Lower leg skin (tissue), 4 donors: ENCODE data around the gene JDP2. TPM values are rescaled to one million over a fixed set of nuclear protein-coding genes. Genes with fewer than 3 reads are reported as not detected.

ENCODE experiments used
- DNase-seq, 2 donors: peaks; one replicate each; pipeline ENCODE4 v3.0.0-alpha.2; 2019; ENCODE audit warnings: low spot score in 2 of 2
- H3K4me3 ChIP-seq: fragments of 200-600 bp; sonication (generic); 2 replicates; pipeline ENCODE4 v1.5.1; 2017; ENCODE audit warnings: mild to moderate bottlenecking, low read depth; ENCODE audit not compliant: poor library complexity, severe bottlenecking
- POLR2A ChIP-seq, 2 donors: fragments of 450-650 bp; IDR thresholded peaks; one replicate each; pipeline ENCODE4 v1.6.1; 2016 to 2017; ENCODE audit warnings: antibody characterized with exemption in 2 of 2, mild to moderate bottlenecking in 1 of 2, moderate library complexity in 1 of 2
- WGBS, 2 donors: methylation state at CpG; one replicate each; pipeline ENCODE4 v1.1.5; 2018; 5-methylcytosine and 5-hydroxymethylcytosine counted together
- intact Hi-C: fragments of 100-400 bp; cut with DNase I; formaldehyde crosslinking; loops from one replicate; pipeline ENCODE4 v1.15.0; 2023; ENCODE audit warnings: low total_unique reads
- total RNA-seq, 4 donors: library from RNA; depleted of rRNA; stranded (reverse); fragments of >200 nt; gene quantifications; one replicate each; pipeline ENCODE4 v1.1.0, GENCODE V29; 2016
- TF ChIP-seq, protein P1 (sequence below), 3 donors: fragments of 450-650 bp; IDR thresholded peaks; one replicate each; pipeline ENCODE4 v1.5.1; 2016; ENCODE audit warnings: antibody characterized with exemption in 3 of 3, mild to moderate bottlenecking in 3 of 3, moderate library complexity in 2 of 3

The JDP2 gene
- total RNA-seq, 4 donors from 2014 or later: 31.7 to 53.9 (median 36.0) TPM

GRCh38 chr14:75459791-75460190 is 32.0 kb downstream of the JDP2 start:
- TF ChIP-seq POLR2A (IDR thresholded peaks at IDR 0.05): no peak
- TF ChIP-seq, protein P1, sequence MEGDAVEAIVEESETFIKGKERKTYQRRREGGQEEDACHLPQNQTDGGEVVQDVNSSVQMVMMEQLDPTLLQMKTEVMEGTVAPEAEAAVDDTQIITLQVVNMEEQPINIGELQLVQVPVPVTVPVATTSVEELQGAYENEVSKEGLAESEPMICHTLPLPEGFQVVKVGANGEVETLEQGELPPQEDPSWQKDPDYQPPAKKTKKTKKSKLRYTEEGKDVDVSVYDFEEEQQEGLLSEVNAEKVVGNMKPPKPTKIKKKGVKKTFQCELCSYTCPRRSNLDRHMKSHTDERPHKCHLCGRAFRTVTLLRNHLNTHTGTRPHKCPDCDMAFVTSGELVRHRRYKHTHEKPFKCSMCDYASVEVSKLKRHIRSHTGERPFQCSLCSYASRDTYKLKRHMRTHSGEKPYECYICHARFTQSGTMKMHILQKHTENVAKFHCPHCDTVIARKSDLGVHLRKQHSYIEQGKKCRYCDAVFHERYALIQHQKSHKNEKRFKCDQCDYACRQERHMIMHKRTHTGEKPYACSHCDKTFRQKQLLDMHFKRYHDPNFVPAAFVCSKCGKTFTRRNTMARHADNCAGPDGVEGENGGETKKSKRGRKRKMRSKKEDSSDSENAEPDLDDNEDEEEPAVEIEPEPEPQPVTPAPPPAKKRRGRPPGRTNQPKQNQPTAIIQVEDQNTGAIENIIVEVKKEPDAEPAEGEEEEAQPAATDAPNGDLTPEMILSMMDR (IDR thresholded peaks at IDR 0.05): no peak
- DNase-seq: no peak
- WGBS, 2 donors: 93% methylated on average over 1 of the region's 1 CpG

DNA sequence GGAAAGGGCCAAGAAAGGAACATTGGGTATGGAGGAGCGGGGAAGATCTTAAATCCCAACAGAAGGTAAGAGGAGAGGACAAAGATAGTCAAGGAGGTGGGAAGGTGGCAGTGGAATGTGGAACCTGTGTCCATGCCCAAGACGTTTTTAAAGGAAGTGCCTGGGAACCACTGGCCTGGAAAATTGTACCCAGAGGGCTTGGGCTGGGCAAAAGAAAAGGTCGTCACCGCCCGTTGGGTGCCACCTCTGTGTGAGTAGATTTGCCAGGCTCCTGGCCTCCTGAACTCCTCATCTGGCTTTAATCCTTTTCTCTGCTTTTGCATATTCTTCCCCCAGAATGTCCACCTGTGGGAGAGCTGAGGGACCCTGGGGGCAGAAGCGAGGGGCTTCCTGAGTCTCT is 32.6 kb downstream of the JDP2 start:
- 74 to 79% methylated on average over 6 of the region's 6 CpGs for WGBS, 2 donors
- TF ChIP-seq, protein P1 (IDR thresholded peaks at IDR 0.05): no peak
- TF ChIP-seq POLR2A (IDR thresholded peaks at IDR 0.05): no peak
- intact Hi-C loops: no loop called here
- H3K4me3 ChIP-seq: no peak overlapping the region
- no peak for DNase-seq

More at GRCh38 chr14:75459791-75460190, 32.0 kb downstream of the JDP2 start:
- H3K4me3 ChIP-seq: no peak overlapping the region
- intact Hi-C loops: no loop called here

- TF ChIP-seq, protein P1 (IDR thresholded peaks at IDR 0.05): no peak
- no peak for TF ChIP-seq POLR2A (IDR thresholded peaks at IDR 0.05)
- DNase-seq: no peak
- H3K4me3 ChIP-seq: no peak overlapping the region
- intact Hi-C loops: no loop called here
- WGBS, 2 donors: 96 to 97% methylated on average over 12 of the region's 12 CpGs
These were observed 33.5 kb downstream of the JDP2 start for GRCh38 chr14:75461303-75461702.

GRCh38 chr14:75461755-75462349 is 34.0 kb downstream of the JDP2 start:
- 60 to 81% methylated on average over 2 of the region's 2 CpGs for WGBS, 2 donors
- TF ChIP-seq POLR2A (IDR thresholded peaks at IDR 0.05): no peak
- TF ChIP-seq, protein P1 (IDR thresholded peaks at IDR 0.05): no peak

GRCh38 chr14:75464626-75465025 is 36.8 kb downstream of the JDP2 start:
- TF ChIP-seq POLR2A (IDR thresholded peaks at IDR 0.05): no peak
- TF ChIP-seq, protein P1 (IDR thresholded peaks at IDR 0.05): no peak
- H3K4me3 ChIP-seq: no peak overlapping the region
- WGBS, 2 donors: 59 to 70% methylated on average over 6 of the region's 6 CpGs
- intact Hi-C loops: no loop called here
- DNase-seq: no peak

More at GRCh38 chr14:75461755-75462349, 34.0 kb downstream of the JDP2 start:
- DNase-seq: no peak
- no peak overlapping the region for H3K4me3 ChIP-seq
- intact Hi-C loops: no loop called here

GRCh38 chr14:75467763-75468162 is 39.9 kb downstream of the JDP2 start:
- TF ChIP-seq, protein P1 (IDR thresholded peaks at IDR 0.05): no peak
- TF ChIP-seq POLR2A (IDR thresholded peaks at IDR 0.05): no peak

More at GRCh38 chr14:75467763-75468162, 39.9 kb downstream of the JDP2 start:
- no peak for DNase-seq
- H3K4me3 ChIP-seq: no peak overlapping the region
- intact Hi-C loops: no loop called here
- WGBS, 2 donors: 79 to 83% methylated on average over 11 of the region's 11 CpGs
